Brain microvascular endothelial cell (primary cell): Measurements from ENCODE around the gene SMIM13.

Experiments
- DNase-seq: peaks from one replicate; pipeline ENCODE4 v3.0.0-alpha.2; 2020
- H3K27ac ChIP-seq: fragments of 250-450 bp; sonication (Bioruptor Pico); 2 replicates; pipeline ENCODE4 v1.5.1; 2020; ENCODE audit warnings: mild to moderate bottlenecking, moderate library complexity
- H3K27me3 ChIP-seq: fragments of 250-450 bp; sonication (Bioruptor Pico); replicated peaks from 2 replicates; pipeline ENCODE4 v1.5.1; 2020; ENCODE audit warnings: mild to moderate bottlenecking
- H3K36me3 ChIP-seq: fragments of 250-450 bp; sonication (Bioruptor Pico); replicated peaks from 2 replicates; pipeline ENCODE4 v1.5.1; 2020; ENCODE audit warnings: mild to moderate bottlenecking
- H3K4me3 ChIP-seq: 2 replicates; pipeline ENCODE4 v1.5.1; 2011; ENCODE audit warnings: low read depth, mild to moderate bottlenecking, control low read depth, low read length, moderate library complexity
- CTCF ChIP-seq: IDR thresholded peaks from 2 replicates; pipeline ENCODE4 v1.5.1; 2011; ENCODE audit warnings: low read depth, mild to moderate bottlenecking, moderate library complexity, low read length, control low read depth, inconsistent platforms; ENCODE audit errors: missing control alignments
- in situ Hi-C: cut with HindIII; loops from 2 replicates; pipeline ENCODE4 v1.10.0; 2017; ENCODE audit warnings: low sequenced_read_pairs, low pct_ligation_motif_present

SMIM13 gene

GRCh38 chr6:11129908-11130565, 36.4 kb downstream of the SMIM13 start:
- in situ Hi-C loops = no loop called here
- Histone ChIP-seq H3K27ac (no peak overlapping the region), H3K4me3 (no peak overlapping the region), H3K27me3 (no peaks in the 10 kb centered on the region), H3K36me3 (peaks cover 3% of the 10 kb centered on the region)
- DNase-seq = no peak
- TF ChIP-seq CTCF = no peak

GRCh38 chr6:11130605-11131004, 37.0 kb downstream of the SMIM13 start:
- TF ChIP-seq CTCF = no peak
- in situ Hi-C loops = no loop called here

GRCh38 chr6:11132194-11132888, 38.7 kb downstream of the SMIM13 start:
- Histone ChIP-seq H3K27me3 (no peaks in the 10 kb centered on the region), H3K4me3 (no peak overlapping the region), H3K27ac (no peak overlapping the region), H3K36me3 (peaks cover 10% of the 10 kb centered on the region)
- no peak for DNase-seq
- no peak for TF ChIP-seq CTCF
- in situ Hi-C loops = no loop called here

More at GRCh38 chr6:11130605-11131004, 37.0 kb downstream of the SMIM13 start:
- DNase-seq = no peak
- Histone ChIP-seq H3K27me3 (no peaks in the 10 kb centered on the region), H3K27ac (no peak overlapping the region), H3K36me3 (peaks cover 7% of the 10 kb centered on the region), H3K4me3 (no peak overlapping the region)

GRCh38 chr6:11133281-11133680, 39.6 kb downstream of the SMIM13 start:
- Histone ChIP-seq H3K36me3 (peaks cover 10% of the 10 kb centered on the region), H3K27me3 (no peaks in the 10 kb centered on the region), H3K4me3 (no peak overlapping the region), H3K27ac (peak overlapping the region; percentile 43)
- no peak for DNase-seq
- in situ Hi-C loops = no loop called here
- TF ChIP-seq CTCF = no peak

- TF ChIP-seq CTCF = no peak
- in situ Hi-C loops = no loop called here
- Histone ChIP-seq H3K27me3 (no peaks in the 10 kb centered on the region), H3K4me3 (no peak overlapping the region), H3K27ac (no peak overlapping the region), H3K36me3 (peaks cover 10% of the 10 kb centered on the region)
- no peak for DNase-seq
Measured at GRCh38 chr6:11136809-11137208, 43.2 kb downstream of the SMIM13 start.
